Left colon (tissue), 2 donors: ENCODE results near the gene TFDP1. TPM values are rescaled to one million over a fixed set of nuclear protein-coding genes. Genes with fewer than 3 reads are reported as not detected.
A peak's percentile ranks its signal among the peaks of the same experiment; 100 is the strongest.
"Not testable (repeated sequence)": the region's sequence is repeated elsewhere in the genome, so short reads cannot be mapped to it uniquely, and the experiment has no call there.

Experiments
- ATAC-seq: fragments of 200-7000 bp; cut with Tn5 transposase; one replicate; pipeline ENCODE4 v1.9.1; 2020; ENCODE audit warnings: mild to moderate bottlenecking, moderate library complexity
- DNase-seq, 2 donors: peaks; one replicate each; pipeline ENCODE4 v3.0.0-alpha.2; 2020
- intact Hi-C, 2 donors: fragments of 100-400 bp; cut with DNase I in 1 of 2; cut with micrococcal nuclease in 1 of 2; formaldehyde crosslinking; loops; one replicate each; pipeline versions ENCODE4 v1.11.2 to v1.14.0; 2022; cut with DNase I, micrococcal nuclease
- total RNA-seq, 2 donors: library from RNA; stranded (reverse); fragmentation: NEBNext Ultra II Directional; extraction: Animal tissue kit (Norgen Biotek cat#: 25700); gene quantifications; one replicate each; pipeline ENCODE4 v1.2.1, GENCODE V29; 2021
- donor health status: DM: no; HTN: no; CAD: no.
- donor health status: DM: yes; HTN: yes; CAD: no.

Gene TFDP1
- total RNA-seq, 2 donors from 2014 or later, result 61.1 to 72.6 TPM

DNA sequence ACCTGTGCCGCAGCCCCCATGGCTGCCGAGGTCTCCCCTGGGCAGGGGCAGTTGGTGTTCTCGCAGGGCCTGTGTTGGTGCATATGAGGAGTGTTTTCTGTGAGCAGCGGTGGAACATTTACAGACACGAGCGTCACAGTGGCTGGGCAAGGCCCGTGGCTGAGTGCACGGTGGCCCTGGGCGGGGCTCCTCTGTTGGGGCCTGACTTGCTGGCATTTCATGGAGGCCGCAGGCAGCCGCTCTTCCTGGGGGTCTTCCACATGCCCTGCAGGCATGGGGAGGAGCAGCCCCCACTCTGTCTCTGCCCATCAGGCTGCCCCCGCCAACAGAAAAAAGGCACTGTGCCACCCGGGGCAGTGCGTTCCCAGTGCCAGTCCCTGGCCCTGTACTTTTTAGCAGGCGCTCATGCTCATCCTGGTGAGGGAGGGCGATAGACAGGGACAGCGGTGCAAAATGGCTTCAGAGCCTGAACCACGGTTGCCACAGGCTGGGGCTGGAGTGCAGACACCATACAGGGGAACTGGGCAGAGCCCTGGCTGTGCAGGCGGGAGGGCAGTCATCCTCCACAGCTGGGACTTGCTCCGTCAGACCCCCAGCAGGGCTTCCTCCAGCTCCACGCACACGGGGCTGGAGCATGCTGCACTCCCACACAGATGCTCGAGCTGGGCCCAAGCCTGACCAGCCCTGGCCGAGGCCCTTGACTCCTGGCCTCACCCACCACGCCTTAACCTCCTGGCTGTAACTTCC, 23.5 kb downstream of the TFDP1 start:
- ATAC-seq (peak; percentile 34), DNase-seq (no peak)
- intact Hi-C loops, result no loop called here

DNA sequence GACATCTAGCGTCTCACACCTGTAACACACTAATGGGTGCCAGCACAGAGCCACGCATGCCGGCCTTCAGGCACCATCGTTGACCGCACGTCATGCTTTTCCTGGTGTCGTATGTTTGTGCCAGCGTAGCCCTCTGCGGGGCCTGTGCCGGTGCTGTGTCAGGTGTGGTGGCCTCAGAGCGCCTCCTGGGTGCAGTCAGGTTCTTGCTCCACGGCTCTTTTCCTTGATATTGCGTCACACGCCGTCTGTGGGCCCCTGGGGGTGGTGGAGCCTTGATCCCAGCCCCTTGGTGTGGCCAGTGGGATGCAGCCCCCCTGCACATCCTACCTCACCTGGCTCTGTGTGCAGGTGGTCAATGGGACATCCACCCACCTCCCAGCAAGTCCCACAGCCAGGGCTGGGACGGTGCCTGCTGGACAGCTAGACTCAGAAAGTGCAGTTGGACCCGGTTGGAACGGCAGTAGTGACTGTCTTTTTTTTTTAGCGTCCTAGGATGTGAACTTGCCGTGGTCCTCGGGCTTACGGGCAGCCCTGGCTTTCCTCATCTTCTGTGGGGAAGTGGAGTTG, 24.5 kb downstream of the TFDP1 start:
- DNase-seq (no peak), ATAC-seq (no peak)
- intact Hi-C loops, result no loop called here

DNA sequence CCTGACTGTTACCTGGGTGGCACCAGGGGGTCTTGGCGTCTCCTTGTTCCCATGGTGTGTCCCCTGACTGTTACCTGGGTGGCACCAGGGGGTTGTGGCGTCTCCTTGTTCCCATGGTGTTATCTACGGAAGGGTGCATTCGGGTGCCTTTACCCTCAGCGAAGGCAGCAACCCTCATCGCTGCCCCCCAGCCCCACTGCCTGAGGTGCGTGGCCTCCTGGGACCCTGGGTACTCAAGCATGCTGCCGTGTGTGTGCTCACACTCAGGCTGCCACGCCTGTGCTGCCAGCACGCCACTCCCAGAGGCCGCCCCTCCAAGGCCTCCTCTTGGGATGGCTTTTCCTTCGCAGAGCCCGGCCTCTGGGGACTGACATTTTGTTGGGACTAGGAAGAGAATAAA, 25.1 kb downstream of the TFDP1 start:
- no peak for ATAC-seq

DNA sequence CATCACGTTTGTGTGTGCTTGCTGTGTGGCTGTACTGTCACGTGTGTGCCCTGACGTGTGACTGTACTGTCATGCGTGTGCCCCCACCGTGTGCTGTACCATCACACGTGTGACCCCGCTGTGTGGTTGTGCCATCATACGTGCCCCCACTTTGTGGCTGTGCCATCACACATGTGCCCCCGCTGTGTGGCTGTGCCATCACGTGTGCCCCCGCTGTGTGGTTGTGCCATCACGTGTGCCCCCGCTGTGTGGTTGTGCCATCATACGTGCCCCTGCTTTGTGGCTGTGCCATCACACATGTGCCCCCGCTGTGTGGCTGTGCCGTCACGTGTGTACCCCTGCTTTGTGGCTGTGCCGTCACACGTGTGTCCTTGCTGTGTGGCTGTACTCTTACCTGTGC, 25.7 kb downstream of the TFDP1 start:
- ATAC-seq (no peak), DNase-seq (no peak)
- intact Hi-C loops, result no loop called here

More for the DNA sequence above, 25.1 kb downstream of the TFDP1 start:
- intact Hi-C loops, result no loop called here
- no peak for DNase-seq

DNA sequence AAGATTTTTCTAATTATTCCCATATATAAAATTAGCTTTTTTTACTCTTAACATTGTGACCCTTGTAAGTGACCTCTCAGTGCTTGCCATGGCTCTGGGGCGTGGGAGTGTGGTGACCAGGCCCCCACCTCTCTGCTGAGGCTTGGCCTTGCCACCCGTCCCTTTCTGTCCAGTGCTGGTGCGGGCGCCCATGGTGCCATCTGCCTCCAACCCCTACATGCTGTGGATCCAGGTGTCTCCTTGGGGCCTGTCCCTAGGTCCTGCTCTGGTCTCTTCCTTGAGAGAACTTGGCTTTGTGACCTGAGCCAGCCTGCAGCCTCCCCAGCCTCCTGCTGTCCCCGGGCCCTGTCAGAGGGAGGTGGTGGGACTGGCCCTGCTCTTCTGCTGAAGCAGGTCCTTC, 27.4 kb downstream of the TFDP1 start:
- intact Hi-C loops, result no loop called here
- ATAC-seq, result no peak
- DNase-seq, result no peak

DNA sequence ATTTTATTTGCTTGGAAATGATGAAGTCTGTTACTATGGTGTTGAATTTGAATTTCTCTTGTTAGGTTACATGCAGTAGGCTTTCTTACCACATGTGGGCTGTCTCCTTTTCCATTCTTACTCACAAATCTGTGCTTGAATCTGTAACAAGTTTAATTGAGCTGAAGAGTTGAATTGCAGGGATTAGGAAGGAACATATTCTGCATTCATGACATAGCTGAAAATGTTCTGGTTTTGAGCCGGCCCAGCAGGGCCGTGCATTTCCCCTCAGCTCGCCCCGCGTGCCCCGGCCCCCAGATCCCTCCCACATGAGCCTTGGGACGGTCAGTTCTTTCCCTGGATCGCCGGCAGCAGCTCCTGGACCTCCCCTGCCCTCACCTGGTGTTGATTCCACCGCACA, 28.1 kb downstream of the TFDP1 start:
- intact Hi-C loops, result no loop called here
- DNase-seq (no peak), ATAC-seq (no peak)

DNA sequence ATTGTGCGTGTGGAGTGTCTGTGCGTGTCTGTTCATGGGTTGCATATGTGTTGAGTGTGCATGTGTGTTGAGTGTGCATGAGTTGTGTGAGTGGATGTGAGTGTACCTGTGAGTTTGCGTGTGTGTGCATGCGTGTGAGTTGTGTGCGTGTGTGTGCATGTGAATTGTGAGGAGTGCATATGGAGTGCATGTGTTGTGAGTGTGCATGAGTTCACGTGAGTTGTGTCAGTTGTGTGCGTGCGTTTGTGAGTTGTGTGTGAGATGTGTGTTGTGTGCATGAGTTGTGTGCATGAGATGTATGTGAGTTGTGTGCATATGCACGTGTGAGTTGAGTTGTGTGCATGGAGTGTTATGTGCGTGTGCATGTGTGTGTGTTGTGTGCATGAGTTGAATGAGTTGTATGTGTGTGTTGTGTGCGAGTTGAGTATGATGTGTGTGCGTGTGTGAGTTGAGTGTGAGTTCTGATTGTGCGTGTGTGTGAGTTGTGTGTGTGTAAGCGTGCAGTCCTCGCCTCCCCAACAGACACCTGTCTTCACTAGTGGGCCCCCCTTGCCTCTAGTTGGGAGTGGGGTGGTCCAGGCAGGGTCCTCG, 29.3 kb downstream of the TFDP1 start:
- intact Hi-C loops, result no loop called here
- DNase-seq, result no peak

DNA sequence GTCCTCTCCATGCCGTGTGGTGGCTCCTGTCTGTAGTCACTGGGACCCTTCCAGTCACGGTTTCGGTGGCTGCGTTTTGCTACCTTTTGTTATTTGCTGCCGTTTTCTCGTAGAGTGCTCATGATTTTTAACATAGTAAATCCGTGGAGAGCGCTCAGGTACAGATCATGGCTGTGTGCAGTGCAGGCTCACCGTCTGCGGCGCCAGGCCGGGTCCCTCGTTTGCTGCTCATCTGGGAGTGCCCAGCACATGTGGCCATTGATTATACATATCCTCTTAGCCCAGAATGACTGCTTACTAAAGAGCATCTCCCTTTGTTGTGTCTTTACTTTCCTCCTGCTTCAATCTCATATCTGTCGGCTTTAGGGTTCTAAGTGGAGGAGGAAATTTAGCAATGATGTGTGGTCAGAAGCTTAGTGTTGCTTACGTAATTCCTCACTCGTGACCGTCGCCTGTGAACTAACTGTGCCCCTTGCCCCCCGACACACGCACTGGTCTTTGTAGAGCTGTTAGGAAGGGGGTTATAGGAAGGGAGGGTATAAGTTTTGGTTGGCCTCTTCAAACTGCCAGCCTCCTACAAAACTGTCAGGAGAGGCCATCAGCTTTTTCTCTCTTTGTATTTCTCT, 31.8 kb downstream of the TFDP1 start:
- DNase-seq (no peak), ATAC-seq (no peak)
- intact Hi-C loops, result no loop called here

More for the DNA sequence above, 29.3 kb downstream of the TFDP1 start:
- ATAC-seq, result no peak

DNA sequence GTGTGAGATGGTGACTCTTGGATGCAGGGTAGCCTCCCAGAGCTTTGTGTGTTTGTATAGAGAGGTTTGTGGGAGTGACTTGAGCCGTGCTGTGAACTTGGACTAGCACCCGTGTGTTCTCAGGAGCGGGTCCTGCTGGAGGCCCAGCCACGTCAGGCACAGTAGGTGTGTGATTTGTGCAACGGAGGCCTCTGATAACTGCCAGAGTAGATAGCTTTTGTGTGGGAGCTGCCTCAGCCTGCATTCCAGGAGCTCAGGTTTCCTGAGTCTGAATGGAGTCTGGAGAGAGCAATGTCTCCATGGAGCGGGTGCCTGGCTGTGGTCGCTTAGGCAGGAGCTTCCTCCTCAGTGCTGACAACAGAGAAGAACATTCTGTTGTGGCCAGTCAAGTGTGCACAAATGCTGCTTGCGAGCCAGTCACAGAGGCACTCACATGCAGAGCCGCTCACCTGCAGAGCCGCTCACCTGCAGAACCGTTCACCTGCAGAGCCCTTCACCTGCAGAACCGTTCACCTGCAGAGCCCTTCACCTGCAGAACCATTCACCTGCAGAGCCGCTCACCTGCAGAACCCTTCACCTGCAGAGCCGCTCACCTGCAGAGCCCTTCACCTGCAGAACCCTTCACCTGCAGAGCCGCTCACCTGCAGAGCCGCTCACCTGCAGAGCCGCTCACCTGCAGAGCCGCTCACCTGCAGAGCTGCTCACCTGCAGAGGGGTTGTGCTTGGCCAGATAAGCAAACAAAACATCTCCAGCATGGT, 32.6 kb downstream of the TFDP1 start:
- ATAC-seq, result no peak
- intact Hi-C loops, result no loop called here

DNA sequence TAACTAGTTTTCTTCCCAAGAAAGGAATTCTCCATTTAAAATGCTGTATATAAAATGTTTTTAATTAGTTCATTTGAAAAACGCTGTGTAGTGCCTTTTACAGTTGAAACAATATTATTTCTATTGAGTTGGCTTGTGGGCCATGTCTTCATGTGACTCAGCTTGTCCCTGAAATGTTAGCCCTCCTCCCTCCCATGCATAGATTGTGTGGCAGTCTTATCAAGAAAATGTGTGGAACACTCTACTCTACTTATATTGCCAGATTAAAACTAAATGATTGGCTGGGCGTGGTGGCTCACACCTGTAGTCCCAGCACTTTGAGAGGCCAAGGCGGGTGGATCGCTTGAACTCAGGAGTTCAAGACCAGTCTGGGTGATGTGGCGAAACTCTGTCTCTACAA, 33.4 kb downstream of the TFDP1 start:
- intact Hi-C loops, result no loop called here
- no peak for ATAC-seq
- DNase-seq, result no peak

More for the DNA sequence above, 32.6 kb downstream of the TFDP1 start:
- DNase-seq, result no peak

DNA sequence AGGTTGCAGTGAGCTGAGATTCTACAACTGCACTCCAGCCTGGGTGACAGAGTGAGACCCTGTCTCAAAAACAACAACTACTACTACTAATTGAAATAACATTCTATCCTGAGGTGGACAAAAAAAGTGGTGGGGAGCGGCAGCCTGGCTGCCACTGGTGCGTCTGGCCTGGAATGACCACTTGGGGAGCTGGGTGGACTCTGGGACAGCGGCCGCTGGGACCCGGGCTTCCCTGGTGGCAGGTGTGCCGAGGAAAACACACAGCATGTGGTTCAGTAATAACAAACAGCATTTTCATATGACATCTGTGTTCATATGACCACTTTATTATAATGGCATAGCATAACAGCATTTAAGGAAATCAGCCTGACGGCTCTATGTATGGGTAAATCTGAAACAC, 33.9 kb downstream of the TFDP1 start:
- intact Hi-C loops, result no loop called here
- DNase-seq (no peak), ATAC-seq (no peak)

DNA sequence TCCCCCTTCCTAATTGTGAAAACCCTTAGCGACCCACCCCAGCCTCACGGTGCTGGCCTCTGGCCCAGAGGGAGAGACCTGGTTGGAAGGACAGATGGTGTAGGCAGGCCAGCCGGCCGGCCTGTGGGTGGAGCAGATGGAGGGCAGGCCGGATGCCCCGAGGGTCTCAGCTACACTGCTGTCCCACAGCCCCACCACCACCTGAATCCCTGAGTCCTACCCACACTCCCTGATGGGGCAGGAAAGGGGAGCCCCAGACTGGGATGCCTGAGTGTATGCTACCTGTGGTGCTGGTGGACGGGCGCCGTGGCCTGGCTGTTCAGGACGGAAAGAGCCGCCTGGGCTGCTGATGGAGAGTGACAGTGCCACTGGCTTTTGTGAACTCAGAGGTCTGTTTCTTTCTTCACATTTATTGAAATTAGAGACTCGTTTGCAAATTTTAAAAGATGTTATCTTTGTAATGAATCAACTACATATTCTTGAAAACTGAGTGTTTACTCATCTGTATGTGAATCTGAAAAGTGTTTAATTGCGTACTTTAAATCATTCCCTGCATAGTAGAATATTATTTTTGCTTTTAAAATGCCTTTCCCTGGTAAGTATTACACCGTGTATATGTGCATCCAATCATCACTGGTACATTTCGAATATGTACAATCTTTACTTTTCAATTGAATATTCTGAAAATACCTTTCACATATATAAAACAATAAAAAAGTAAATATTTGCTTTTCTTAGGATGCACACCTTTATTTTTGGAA, 35.7 kb downstream of the TFDP1 start:
- DNase-seq (no peak), ATAC-seq (no peak)
- intact Hi-C loops, result no loop called here

DNA sequence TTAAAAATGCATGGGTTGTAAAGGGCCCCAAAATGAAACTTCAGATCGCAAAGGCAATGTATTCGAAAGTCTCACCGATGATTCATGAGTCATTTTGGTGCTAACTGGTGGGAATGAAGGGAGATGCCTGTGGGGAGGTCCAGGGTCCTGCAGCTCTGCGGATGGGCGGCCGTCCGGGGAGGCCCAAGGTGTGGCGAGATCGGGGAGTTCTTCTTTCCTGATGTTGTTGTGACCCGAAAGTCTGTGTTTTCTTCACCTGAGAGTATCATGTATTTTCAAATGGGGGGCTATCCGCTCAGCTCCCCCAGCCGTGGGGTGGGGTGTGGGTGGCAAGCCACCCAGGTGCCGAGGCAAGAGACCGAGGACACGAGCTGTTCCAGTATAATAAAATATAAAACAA, 36.5 kb downstream of the TFDP1 start:
- intact Hi-C loops, result no loop called here
- no peak for DNase-seq
- ATAC-seq, result no peak

DNA sequence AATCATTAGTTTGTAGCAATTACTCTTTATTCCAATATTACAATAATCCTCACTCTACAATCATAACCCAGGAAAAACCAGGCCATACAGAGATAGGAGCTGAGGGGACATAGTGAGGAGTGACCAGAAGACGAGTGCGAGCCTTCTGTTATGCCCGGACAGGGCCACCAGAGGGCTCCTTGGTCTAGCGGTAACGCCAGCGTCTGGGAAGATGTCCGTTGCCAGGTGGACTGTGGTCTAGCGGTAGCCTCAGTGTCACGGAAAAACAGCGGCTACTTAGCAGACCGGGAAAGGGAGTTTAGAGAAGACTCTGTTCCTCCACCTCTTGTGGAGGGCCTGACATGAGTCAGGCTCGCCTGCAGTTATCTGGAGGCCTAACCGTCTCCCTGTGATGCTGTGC, 36.9 kb downstream of the TFDP1 start:
- intact Hi-C loops, DNase-seq, ATAC-seq: not testable (repeated sequence)

DNA sequence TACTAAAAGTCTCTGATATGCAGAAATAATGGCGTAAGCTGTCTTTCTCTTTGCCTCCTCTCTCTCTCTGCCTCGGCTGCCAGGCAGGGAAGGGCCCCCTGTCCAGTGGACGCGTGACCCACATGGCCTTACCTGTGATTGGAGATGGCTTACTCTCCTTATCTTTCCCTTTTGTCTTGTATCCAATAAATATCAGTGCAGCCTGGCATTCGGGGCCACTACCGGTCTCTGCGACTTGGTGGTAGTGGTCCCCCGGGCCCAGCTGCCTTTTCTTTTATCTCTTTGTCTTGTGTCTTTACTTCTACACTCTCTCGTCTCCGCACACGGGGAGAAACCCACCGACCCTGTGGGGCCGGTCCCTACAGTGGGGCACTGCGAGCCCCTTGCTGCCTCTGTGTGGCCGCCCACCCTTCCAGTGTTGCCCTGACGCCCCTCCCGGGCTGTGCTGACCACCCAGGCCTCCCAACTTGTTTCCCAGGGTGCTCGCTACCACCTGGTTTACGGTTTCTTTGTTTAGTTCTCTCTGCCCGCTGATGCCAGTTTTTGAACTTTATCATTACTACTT, 37.5 kb downstream of the TFDP1 start:
- intact Hi-C loops, DNase-seq, ATAC-seq: not testable (repeated sequence)

DNA sequence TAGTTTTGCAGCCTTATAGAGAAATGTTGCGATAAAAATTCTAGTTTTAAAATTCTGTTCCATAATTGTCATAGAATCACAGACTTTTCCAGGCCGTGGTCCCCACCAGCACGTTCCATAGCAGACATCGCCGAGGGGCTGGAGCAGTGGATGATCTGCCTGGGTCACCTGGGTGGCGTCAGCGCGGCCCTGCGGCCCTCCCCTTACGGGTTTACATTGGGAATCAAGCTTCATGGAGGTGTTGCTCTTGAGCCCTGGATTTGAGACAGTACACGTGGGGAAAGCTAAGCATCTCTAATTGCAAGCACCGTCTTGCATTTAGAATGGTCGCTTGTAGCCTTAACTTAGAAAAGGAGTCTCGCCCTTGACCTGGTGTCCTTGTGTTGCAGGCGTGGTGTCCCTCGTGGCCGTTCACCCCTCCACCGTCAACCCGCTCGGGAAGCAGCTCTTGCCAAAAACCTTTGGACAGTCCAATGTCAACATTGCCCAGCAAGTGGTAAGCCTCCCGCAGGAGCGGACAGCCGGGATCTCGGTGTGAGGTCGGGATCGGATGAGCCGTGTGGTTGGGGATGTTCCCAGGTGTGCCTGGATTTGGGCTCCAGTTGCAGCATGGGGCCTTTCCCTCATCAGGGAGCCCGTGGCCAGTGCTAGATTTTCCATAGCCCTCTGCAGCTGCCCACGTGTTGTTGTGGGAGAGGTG, 38.4 kb downstream of the TFDP1 start:
- no peak for DNase-seq
- ATAC-seq, result no peak
- intact Hi-C loops, result no loop called here

DNA sequence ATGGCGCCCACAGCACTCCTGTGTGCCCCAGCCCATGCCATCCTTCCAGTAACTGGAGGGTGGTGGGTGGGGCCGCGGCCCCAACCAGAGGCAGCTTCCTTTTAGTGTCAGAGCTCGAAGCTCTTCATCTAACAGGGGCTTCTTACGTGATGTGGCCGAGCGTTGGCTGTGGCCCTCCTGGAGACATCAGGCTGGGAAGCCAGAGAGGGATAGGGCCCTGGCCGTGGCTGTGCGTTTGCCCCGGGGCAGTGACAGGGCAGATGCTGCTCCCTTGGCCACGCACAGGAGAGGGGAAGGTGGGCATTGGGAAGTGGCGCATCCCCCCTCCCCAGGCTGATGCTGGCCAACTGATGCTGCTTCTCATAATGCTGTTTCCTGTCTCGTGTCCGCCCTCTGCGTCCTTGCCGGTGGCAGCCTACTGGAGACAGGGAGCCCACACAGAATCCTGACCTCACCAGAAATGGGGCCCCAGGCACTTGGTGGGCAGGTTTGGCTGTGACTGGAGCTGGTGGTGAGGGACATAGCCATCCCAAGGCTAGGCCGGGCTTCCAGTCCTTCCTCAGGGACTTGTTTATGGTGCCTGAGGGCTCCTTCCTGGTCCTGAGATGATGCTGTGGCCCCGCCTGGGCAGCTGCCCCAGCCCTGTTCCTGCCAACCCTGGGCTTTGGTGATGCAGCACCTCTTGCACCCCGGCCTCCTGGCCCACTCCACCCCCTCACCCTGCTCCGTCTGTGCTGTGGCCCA, 39.1 kb downstream of the TFDP1 start:
- intact Hi-C loops, result no loop called here
- DNase-seq (no peak), ATAC-seq (no peak)
